SH-SY5Y (cell line): Measurements from ENCODE around the gene TOX3.

Experiments
- GATA2 ChIP-seq: IDR thresholded peaks from 2 replicates; pipeline ENCODE4 v1.6.1; 2011; ENCODE audit warnings: mild to moderate bottlenecking, low read depth, low read length
- GATA3 ChIP-seq: IDR thresholded peaks from 2 replicates; pipeline ENCODE4 v1.6.1; 2011; ENCODE audit warnings: low read depth, mild to moderate bottlenecking, low read length, moderate library complexity

GRCh38 chr16:52586159-52586558, 39.2 kb upstream of the TOX3 start:
- TF ChIP-seq GATA2 (no peak), GATA3 (no peak)
